Sigmoid colon (tissue), 7 donors: ENCODE measurements around the gene USP15. TPM values are rescaled to one million over a fixed set of nuclear protein-coding genes. Genes with fewer than 3 reads are reported as not detected.

Source experiments
- DNase-seq: peaks from one replicate; pipeline ENCODE4 v3.0.0-alpha.2; 2019
- H3K27ac ChIP-seq, 4 donors: fragments of 200-600 bp; sonication (generic); one replicate each; pipeline ENCODE4 v1.5.1; 2016 to 2019; ENCODE audit warnings: mild to moderate bottlenecking in 1 of 4
- H3K27me3 ChIP-seq, 3 donors: fragments of 200-600 bp; sonication (generic); one replicate each; pipeline ENCODE4 v1.5.1; 2019; ENCODE audit warnings: mild to moderate bottlenecking in 1 of 3
- H3K36me3 ChIP-seq, 4 donors: fragments of 200-600 bp; sonication (generic); one replicate each; pipeline ENCODE4 v1.5.1; 2016 to 2019
- H3K4me1 ChIP-seq, 4 donors: fragments of 200-600 bp; sonication (generic); one replicate each; pipeline ENCODE4 v1.5.1; 2017 to 2019
- H3K4me3 ChIP-seq, 4 donors: fragments of 200-600 bp; sonication (generic); one replicate each; pipeline ENCODE4 v1.5.1; 2017 to 2019; ENCODE audit warnings: mild to moderate bottlenecking in 2 of 4, moderate library complexity in 1 of 4
- H3K9me3 ChIP-seq, 4 donors: fragments of 200-600 bp in 3 of 4; sonication (generic) in 3 of 4; one replicate each; pipeline versions ENCODE4 v1.5.1 to v1.6.1; 2013 to 2019
- EP300 ChIP-seq, 4 donors: sonication (generic); formaldehyde crosslinking; IDR thresholded peaks; one replicate each; pipeline ENCODE4 v1.6.1; 2017; ENCODE audit warnings: antibody characterized with exemption in 4 of 4
- POLR2A ChIP-seq, 2 donors: fragments of 450-650 bp; IDR thresholded peaks; one replicate each; pipeline ENCODE4 v1.6.1; 2016; ENCODE audit warnings: antibody characterized with exemption in 2 of 2, mild to moderate bottlenecking in 2 of 2, moderate library complexity in 2 of 2
- POLR2AphosphoS5 ChIP-seq, 4 donors: sonication (generic); formaldehyde crosslinking; IDR thresholded peaks; one replicate each; pipeline ENCODE4 v1.6.1; 2017; ENCODE audit warnings: antibody characterized with exemption in 4 of 4
- WGBS, 2 donors: extraction: QIAGEN DNeasy Blood & Tissue Kit; methylation state at CpG; one replicate each; pipeline ENCODE4 v1.1.7; 2013; 5-methylcytosine and 5-hydroxymethylcytosine counted together
- intact Hi-C: fragments of 100-400 bp; cut with DNase I; formaldehyde crosslinking; loops from one replicate; pipeline ENCODE4 v1.15.1; 2023
- polyA plus RNA-seq, 3 donors: library from polyadenylated mRNA; stranded (reverse); fragments of 200-250 nt; gene quantifications; one replicate each; pipeline ENCODE4 v1.2.3, GENCODE V29; 2013
- total RNA-seq, 4 donors: library from RNA; depleted of rRNA; stranded (reverse); fragments of >200 nt; gene quantifications; one replicate each; pipeline ENCODE4 v1.1.0, GENCODE V29; 2016
- TF ChIP-seq, protein P1 (sequence below), 4 experiments: fragments of 450-650 bp in 3 of 4; fragments of 200-600 bp in 1 of 4; IDR thresholded peaks; one replicate each; pipeline ENCODE4 v1.5.1; 2016 to 2019; ENCODE audit warnings: antibody characterized with exemption in 4 of 4, mild to moderate bottlenecking in 3 of 4, moderate library complexity in 2 of 4
- donor health status: healthy with polysubstance abuse.
- donor health status: Bipolar disorder and iron deficiency.
- donor health status: healthy.

The USP15 gene
- total and polyA plus RNA-seq, 7 donors, result 22.2 to 78.4 (median 63.7) TPM

DNA sequence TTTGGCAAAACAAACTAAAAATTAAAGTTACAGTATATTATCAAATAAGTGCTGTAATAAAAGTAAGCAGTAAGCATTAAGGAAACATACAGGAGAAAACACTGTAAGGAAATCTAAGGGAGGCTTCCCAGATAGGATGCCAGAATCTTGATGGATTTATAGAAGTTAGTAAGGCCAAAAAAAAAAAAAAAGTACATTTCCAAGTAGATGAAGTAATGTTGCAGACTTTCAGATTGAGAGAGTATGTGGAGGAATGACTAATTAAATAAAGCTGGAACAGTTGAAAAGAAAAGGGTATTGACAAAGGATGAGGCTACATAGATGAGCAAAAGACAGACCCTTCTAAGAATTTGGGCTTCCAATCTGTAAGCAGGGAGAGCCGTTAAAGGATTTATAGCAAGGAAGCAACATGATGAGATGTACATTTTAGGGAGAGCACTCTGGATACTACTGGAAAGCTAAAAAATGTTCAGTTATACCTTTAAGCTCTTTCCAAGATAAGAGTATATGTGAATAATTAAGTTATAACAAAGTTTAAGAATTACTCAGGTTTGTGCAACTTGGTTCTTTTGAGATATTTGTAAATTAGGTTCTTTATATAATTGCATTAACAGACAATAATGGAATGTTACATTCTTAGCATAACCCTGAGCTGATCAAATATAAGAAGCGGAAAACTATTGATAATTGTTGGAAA, 119.0 kb downstream of the USP15 start:
- intact Hi-C loops, result no loop called here
- TF ChIP-seq, protein P1, sequence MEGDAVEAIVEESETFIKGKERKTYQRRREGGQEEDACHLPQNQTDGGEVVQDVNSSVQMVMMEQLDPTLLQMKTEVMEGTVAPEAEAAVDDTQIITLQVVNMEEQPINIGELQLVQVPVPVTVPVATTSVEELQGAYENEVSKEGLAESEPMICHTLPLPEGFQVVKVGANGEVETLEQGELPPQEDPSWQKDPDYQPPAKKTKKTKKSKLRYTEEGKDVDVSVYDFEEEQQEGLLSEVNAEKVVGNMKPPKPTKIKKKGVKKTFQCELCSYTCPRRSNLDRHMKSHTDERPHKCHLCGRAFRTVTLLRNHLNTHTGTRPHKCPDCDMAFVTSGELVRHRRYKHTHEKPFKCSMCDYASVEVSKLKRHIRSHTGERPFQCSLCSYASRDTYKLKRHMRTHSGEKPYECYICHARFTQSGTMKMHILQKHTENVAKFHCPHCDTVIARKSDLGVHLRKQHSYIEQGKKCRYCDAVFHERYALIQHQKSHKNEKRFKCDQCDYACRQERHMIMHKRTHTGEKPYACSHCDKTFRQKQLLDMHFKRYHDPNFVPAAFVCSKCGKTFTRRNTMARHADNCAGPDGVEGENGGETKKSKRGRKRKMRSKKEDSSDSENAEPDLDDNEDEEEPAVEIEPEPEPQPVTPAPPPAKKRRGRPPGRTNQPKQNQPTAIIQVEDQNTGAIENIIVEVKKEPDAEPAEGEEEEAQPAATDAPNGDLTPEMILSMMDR (IDR thresholded peaks at IDR 0.05), result no peak
- TF ChIP-seq POLR2A (IDR thresholded peaks at IDR 0.05), result no peak
- TF ChIP-seq POLR2AphosphoS5 (IDR thresholded peaks at IDR 0.05), result no peak
- TF ChIP-seq EP300 (IDR thresholded peaks at IDR 0.05), result no peak
- 84 to 96% methylated on average over 2 of the region's 2 CpGs for WGBS, 2 donors
- Histone ChIP-seq H3K9me3 (no peaks in the 10 kb centered on the region), H3K36me3 (peaks cover 0 to 10% (median 5%) of the 10 kb centered on the region in 4 donors), H3K27me3 (no peaks in the 10 kb centered on the region), H3K4me3 (no peak overlapping the region), H3K27ac (no peak overlapping the region), H3K4me1 (peaks cover 0 to 10% (median 2%) of the 10 kb centered on the region in 4 donors)
- no peak for DNase-seq

DNA sequence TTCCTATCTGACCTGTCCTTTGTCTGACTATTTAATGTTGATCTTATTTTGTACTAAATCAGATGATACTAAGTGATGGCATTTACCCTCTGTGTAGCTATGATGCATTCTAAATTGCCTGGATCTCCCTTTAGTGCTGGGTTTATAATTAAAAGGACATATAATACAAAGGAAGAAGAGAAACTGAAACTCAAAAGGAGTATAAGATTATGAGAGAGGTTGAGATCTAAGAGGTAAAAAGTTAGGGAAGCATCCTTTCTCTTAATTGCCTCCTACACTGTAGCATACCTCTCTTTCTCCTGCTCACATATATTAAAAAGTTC, 119.5 kb downstream of the USP15 start:
- Histone ChIP-seq H3K27ac (no peak overlapping the region), H3K27me3 (no peaks in the 10 kb centered on the region), H3K4me1 (peaks cover 0 to 10% (median 2%) of the 10 kb centered on the region in 4 donors), H3K36me3 (peaks cover 0 to 15% (median 5%) of the 10 kb centered on the region in 4 donors), H3K9me3 (no peaks in the 10 kb centered on the region), H3K4me3 (no peak overlapping the region)
- TF ChIP-seq EP300 (IDR thresholded peaks at IDR 0.05) (no peak), POLR2AphosphoS5 (IDR thresholded peaks at IDR 0.05) (no peak), POLR2A (IDR thresholded peaks at IDR 0.05) (no peak)
- TF ChIP-seq, protein P1 (IDR thresholded peaks at IDR 0.05), result no peak
- intact Hi-C loops, result no loop called here
- DNase-seq, result no peak

DNA sequence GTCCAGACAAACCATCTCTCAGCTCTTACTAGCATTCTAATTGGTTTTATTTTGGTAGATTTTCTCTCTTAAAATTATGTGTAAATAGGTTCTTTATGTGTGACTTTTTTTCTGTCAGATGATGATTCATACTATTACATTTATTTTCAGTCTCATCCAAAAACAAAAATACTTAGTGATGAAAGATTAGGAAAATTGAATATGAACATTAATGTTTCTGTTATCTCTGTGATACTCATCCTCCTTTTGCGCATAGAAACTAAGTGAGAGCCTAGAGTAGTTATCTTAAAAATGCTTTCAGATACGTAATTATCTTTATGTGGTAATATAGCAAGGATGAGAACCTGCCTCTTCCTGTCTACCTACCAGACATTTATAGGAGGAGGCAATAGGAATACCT, 122.3 kb downstream of the USP15 start:
- Histone ChIP-seq H3K4me3 (no peak overlapping the region), H3K4me1 (peaks cover 0 to 10% (median 2%) of the 10 kb centered on the region in 4 donors), H3K27ac (no peak overlapping the region), H3K36me3 (peaks cover 0 to 34% (median 7%) of the 10 kb centered on the region in 4 donors), H3K27me3 (no peaks in the 10 kb centered on the region), H3K9me3 (no peaks in the 10 kb centered on the region)
- intact Hi-C loops, result no loop called here
- WGBS, 2 donors, result 92 to 93% methylated on average over 2 of the region's 2 CpGs
- DNase-seq, result no peak
- no peak for TF ChIP-seq POLR2A (IDR thresholded peaks at IDR 0.05)
- TF ChIP-seq POLR2AphosphoS5 (IDR thresholded peaks at IDR 0.05), result no peak
- TF ChIP-seq, protein P1 (IDR thresholded peaks at IDR 0.05), result no peak
- no peak for TF ChIP-seq EP300 (IDR thresholded peaks at IDR 0.05)

DNA sequence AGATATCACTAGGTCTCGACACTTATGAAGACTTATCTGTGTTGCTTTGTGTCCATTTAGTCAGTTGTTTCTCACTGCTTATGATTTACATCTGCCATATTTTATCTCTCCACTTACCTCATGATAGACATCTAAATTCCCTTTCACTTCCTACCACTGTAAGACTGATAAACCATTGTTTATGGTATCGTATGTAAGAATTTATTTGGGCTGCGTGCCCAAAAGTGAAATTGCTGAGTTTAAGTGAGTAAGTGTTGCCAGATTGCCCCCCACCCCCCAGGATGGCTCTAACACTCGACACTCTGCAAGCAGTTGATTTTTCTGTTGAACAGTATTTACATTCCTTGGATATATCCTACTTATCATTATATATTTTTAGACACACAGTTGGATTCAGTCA, 136.5 kb downstream of the USP15 start:
- no peak for DNase-seq
- H3K36me3 ChIP-seq, result peaks cover 0 to 95% (median 12%) of the 10 kb centered on the region in 4 donors
- H3K27ac ChIP-seq, result no peak overlapping the region
- H3K27me3 ChIP-seq, result no peaks in the 10 kb centered on the region
- intact Hi-C loops, result no loop called here
- no peaks in the 10 kb centered on the region for H3K9me3 ChIP-seq
- H3K4me3 ChIP-seq, result no peak overlapping the region
- no peaks in the 10 kb centered on the region for H3K4me1 ChIP-seq
- WGBS, 2 donors, result 75% methylated on average over 4 of the region's 4 CpGs
- TF ChIP-seq, protein P1 (IDR thresholded peaks at IDR 0.05), result no peak
- no peak for TF ChIP-seq EP300 (IDR thresholded peaks at IDR 0.05)

DNA sequence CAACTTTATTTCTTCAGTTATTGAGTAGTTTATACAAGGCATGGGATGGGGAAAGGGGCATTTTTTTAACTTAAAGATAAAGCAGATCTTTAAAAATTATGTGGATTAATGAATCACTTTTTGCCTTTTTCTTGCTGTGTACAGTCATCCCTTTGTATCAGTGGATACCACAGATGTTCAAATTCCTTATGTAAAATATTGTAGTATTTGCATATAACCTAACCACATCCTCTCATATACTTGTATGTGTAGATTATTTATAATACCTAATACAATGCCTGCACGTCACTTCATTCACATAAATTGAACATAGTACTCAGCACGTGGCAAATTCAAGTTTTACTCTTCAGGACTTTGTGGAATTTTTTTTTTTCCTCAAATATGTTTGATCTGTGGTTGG, 139.9 kb downstream of the USP15 start:
- 80 to 93% methylated on average over 2 of the region's 2 CpGs for WGBS, 2 donors
- DNase-seq, result no peak
- no peak overlapping the region for H3K4me3 ChIP-seq
- intact Hi-C loops, result no loop called here
- H3K36me3 ChIP-seq, result peaks cover 0 to 94% (median 9%) of the 10 kb centered on the region in 4 donors
- H3K4me1 ChIP-seq, result no peaks in the 10 kb centered on the region
- H3K27ac ChIP-seq, result no peak overlapping the region
- no peaks in the 10 kb centered on the region for H3K9me3 ChIP-seq
- TF ChIP-seq, protein P1 (IDR thresholded peaks at IDR 0.05), result no peak
- TF ChIP-seq EP300 (IDR thresholded peaks at IDR 0.05) (no peak), POLR2AphosphoS5 (IDR thresholded peaks at IDR 0.05) (no peak)
- H3K27me3 ChIP-seq, result no peaks in the 10 kb centered on the region
